ENCODE results near the gene TAS2R19. TPM values are rescaled to one million over a fixed set of nuclear protein-coding genes. Genes with fewer than 3 reads are reported as not detected.
"Not testable (repeated sequence)": the region's sequence is repeated elsewhere in the genome, so short reads cannot be mapped to it uniquely, and the experiment has no call there.

Gene TAS2R19
- total RNA-seq, 4 donors from 2014 or later = 3.2 to 14.9 (median 8.2) TPM

DNA sequence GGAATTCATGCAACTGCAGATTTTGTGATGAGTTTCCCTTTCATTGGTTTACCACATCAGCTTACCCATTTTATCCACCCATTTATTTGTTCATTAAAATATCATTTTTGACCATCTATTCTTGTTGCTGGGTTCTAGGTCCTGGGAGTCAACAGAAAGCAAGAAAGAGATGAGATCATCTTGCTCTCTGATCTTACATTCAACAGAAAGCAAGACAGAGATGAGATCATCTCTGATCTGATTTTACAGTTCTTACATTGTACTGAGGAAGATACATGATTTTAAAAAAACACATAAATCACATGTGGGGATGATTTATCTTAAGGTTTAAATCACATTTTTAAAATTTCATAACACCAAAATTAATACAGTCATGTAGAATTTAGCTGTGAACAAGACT, 37.4 kb upstream of the TAS2R19 start:
- H3K36me3 ChIP-seq = no peaks in the 10 kb centered on the region
- TF ChIP-seq POLR2A (IDR thresholded peaks at IDR 0.05) (no peak), CTCF (IDR thresholded peaks at IDR 0.05) (no peak)
- no peaks in the 10 kb centered on the region for H3K4me1 ChIP-seq
- H3K4me3 ChIP-seq = no peak overlapping the region
- H3K27me3 ChIP-seq = no peaks in the 10 kb centered on the region
- H3K9me3 ChIP-seq = no peaks in the 10 kb centered on the region
- no peak overlapping the region for H3K27ac ChIP-seq
- no peak for DNase-seq

DNA sequence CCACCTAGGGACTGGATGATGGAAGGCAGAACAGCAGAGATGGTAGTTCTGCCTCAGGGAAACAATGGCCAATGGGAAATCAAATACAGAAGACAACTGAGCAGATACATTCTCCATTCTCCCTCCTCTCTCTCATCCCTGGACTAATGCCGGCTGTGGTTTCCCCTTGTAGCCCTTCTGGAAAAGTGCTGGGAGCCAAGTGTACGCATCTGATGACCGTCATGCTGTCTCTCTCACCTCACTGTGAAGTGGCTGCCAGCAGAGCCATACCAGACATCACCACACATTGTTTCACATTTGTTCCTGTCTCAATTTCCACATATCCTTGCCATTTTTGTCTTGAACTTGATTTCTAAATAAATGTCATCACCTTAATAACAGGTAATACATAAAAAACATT, 36.6 kb upstream of the TAS2R19 start:
- no peak for TF ChIP-seq CTCF (IDR thresholded peaks at IDR 0.05)
- TF ChIP-seq POLR2A (IDR thresholded peaks at IDR 0.05) = no peak
- DNase-seq = no peak
- Histone ChIP-seq H3K36me3 (no peaks in the 10 kb centered on the region), H3K27ac (no peak overlapping the region), H3K9me3 (no peaks in the 10 kb centered on the region), H3K4me1 (no peaks in the 10 kb centered on the region), H3K27me3 (no peaks in the 10 kb centered on the region), H3K4me3 (no peak overlapping the region)

- TF ChIP-seq POLR2A (IDR thresholded peaks at IDR 0.05) (no peak), CTCF (IDR thresholded peaks at IDR 0.05) (no peak)
- no peaks in the 10 kb centered on the region for H3K36me3 ChIP-seq
- H3K9me3 ChIP-seq = no peaks in the 10 kb centered on the region
- no peaks in the 10 kb centered on the region for H3K4me1 ChIP-seq
- no peak for DNase-seq
- no peaks in the 10 kb centered on the region for H3K27me3 ChIP-seq
- H3K27ac ChIP-seq = no peak overlapping the region
- no peak overlapping the region for H3K4me3 ChIP-seq
Observed at GRCh38 chr12:11055306-11055705, 32.9 kb upstream of the TAS2R19 start.

DNA sequence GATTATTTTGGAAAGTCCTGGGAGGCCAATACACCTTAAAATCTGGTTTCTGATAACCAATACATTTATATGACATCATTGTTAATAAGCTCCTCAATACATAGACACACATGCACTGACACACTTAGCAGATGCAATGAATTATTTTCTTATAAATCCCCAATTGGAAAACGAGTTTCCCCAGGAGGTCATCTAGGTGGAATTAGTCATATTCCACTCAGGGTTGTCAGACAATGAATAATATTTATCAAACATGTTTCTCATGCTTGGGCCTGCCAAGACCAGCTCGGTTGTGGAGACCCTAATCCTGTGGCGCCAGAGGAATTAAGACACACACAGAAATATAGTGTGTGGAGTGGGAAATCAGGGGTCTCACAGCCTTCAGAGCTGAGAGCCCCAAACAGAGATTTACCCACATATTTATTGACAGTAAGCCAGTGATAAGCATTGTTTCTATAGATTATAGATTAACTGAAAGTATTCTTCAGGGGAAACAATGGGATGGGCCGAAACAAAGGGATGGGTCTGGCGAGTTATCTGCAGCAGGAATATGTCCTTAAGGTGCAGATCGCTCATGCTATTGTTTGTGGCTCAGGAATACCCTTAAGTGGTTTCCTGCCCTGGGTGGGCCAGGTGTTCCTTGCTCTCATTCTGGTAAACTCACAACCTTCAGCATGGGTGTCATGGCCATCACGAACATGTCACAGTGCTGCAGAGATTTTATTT, 27.5 kb upstream of the TAS2R19 start:
- not testable (repeated sequence) for H3K27ac ChIP-seq

GRCh38 chr12:11041366-11041765, 18.9 kb upstream of the TAS2R19 start:
- DNase-seq, H3K27me3 ChIP-seq, H3K27ac ChIP-seq, H3K36me3 ChIP-seq, H3K9me3 ChIP-seq, H3K4me1 ChIP-seq, H3K4me3 ChIP-seq: not testable (repeated sequence)

More for the DNA sequence above, 27.5 kb upstream of the TAS2R19 start:
- not testable (repeated sequence) for DNase-seq, H3K27me3 ChIP-seq, H3K4me3 ChIP-seq, H3K36me3 ChIP-seq, H3K9me3 ChIP-seq, H3K4me1 ChIP-seq

DNA sequence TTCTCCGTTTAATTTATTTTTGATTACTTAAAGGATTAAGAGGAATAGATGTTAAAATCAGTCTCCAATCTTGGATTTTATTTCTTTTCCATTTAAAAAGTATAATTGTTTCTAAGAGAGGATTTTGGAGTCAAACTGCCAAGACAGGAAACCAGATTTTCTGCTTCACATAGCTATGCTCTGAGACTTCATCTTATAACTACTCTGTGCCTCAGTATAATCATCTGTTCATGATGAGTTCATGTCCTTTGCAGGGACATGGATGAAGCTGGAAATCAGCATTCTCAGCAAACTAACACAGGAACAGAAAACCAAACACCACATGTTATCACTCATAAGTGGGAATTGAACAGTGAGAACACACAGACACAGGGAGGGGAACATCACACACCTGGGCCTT, 17.7 kb upstream of the TAS2R19 start:
- H3K27me3 ChIP-seq = no peaks in the 10 kb centered on the region
- no peak for DNase-seq
- no peaks in the 10 kb centered on the region for H3K9me3 ChIP-seq
- no peaks in the 10 kb centered on the region for H3K36me3 ChIP-seq
- no peak overlapping the region for H3K27ac ChIP-seq
- no peaks in the 10 kb centered on the region for H3K4me1 ChIP-seq
- no peak overlapping the region for H3K4me3 ChIP-seq
- TF ChIP-seq POLR2A (IDR thresholded peaks at IDR 0.05) (no peak), CTCF (IDR thresholded peaks at IDR 0.05) (no peak)

- H3K4me1 ChIP-seq = no peaks in the 10 kb centered on the region
- H3K27me3 ChIP-seq = no peaks in the 10 kb centered on the region
- no peak overlapping the region for H3K27ac ChIP-seq
- no peaks in the 10 kb centered on the region for H3K36me3 ChIP-seq
- TF ChIP-seq POLR2A (IDR thresholded peaks at IDR 0.05) = no peak
- no peak for TF ChIP-seq CTCF (IDR thresholded peaks at IDR 0.05)
- DNase-seq = no peak
- no peak overlapping the region for H3K4me3 ChIP-seq
- no peaks in the 10 kb centered on the region for H3K9me3 ChIP-seq
Observed at GRCh38 chr12:11039171-11039570, 16.8 kb upstream of the TAS2R19 start.

GRCh38 chr12:11033959-11034358, 11.5 kb upstream of the TAS2R19 start:
- H3K27ac ChIP-seq, H3K9me3 ChIP-seq, DNase-seq, H3K4me1 ChIP-seq, H3K36me3 ChIP-seq, H3K27me3 ChIP-seq, H3K4me3 ChIP-seq: not testable (repeated sequence)
